GM03348 (cell line): ENCODE measurements around the gene BIRC3.

Experiments
- DNase-seq: peaks from one replicate; pipeline ENCODE4 v3.0.0; 2012; ENCODE audit warnings: low spot score

The BIRC3 gene

DNA sequence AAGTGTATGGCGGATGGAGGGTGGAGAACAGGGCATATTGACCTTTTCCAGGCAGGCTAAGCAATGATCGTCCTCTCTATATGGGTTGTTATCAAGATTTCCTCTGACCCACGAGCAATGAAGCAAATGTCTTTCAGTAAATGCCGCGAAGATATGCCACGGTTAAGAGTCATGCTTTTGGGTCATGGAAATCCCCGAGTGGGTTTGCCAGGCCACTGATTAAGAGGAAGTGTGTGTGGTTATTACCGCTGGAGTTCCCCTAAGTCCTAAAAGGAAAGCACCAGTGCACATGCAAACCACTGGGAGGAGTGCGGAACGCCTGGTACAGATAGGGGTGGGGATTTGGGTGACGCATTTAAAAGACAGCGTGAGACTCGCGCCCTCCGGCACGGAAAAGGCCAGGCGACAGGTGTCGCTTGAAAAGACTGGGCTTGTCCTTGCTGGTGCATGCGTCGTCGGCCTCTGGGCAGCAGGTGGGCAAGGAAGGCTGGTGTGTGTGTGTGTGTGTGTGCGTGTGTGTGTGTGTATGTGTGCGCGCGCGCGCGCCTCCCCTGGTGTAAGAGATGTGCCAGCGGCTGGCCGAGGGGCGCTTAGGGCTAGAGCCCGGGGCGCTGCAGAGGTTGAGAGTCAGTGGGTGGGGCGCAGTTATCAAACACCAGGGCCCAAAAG is at the start of gene BIRC3:
Gene BIRC3, plus strand, starts transcription at position 386 of the 669 bp plus-strand sequence. CDS start 7,026 bp downstream, outside the sequence.
- peak; percentile 86 for DNase-seq

- peak; percentile 78 for DNase-seq
Observed at GRCh38 chr11:102267609-102268008, 49.7 kb upstream of the BIRC3 start.

DNA sequence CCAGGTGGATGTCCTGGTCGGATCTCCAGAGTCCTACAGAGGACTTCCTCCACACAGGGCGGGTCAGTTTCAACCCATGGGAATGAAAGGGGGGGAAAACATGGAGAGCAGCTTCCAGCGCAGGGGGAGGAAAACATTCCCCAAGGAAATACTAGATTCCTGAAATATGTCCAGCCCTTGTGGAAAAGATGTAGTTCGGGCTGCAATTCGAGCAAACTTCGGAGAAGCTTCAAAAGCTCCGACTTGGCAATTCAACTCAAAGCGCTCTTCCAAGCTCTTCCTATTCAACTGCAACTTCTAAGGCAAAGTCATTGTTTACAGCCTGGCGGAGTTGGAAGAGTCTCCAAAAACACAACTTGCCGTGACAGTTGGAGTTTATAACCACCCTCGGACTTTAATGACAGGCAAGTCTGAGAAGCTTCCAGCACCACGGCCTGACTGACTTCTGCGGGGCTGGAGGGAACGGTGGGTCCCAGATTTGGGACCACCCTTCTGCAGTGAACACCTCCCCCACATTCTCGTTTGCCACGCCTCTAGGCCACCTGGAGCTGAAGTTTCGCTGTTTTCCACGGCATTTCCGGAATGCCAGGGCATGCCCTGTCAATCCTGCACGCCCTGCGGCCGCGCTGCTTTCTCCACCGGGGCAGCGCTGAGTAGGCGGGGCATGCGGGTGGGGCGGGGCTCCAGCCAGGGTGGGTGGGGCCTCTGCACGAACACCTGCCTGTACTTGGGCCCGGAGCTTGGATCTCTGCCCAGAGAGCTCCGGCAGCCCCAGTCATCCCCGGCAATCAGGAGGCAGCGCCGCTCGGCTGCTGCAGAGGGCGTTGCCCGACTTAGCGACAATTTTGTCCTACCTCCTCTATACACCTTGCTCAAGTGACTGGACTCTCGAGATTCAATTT is 49.0 kb upstream of the BIRC3 start:
- peak; percentile 90 for DNase-seq

DNA sequence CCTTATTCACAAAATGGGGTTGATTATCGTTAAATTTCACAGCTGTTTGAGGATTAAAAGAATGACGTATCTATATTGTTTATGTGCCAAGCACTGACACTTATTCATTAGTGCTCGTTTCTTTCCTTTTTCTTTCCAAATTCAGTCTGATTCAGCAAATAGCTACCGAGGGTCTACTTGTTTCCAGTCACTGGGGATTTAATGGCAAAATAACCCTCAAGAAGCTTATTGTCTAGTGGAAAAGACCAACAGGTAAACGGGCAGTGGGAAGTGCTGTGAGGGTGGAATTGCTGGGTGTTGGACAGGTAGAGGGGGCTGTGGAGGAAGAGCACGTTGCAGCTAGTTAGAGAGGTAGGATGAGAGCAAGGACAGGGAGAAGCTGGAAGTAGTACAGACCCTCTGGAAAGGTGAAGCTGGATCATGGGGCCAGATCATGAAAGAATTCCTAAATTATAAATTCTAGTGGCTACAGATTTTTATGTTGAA is 48.3 kb upstream of the BIRC3 start:
- DNase-seq = no peak

DNA sequence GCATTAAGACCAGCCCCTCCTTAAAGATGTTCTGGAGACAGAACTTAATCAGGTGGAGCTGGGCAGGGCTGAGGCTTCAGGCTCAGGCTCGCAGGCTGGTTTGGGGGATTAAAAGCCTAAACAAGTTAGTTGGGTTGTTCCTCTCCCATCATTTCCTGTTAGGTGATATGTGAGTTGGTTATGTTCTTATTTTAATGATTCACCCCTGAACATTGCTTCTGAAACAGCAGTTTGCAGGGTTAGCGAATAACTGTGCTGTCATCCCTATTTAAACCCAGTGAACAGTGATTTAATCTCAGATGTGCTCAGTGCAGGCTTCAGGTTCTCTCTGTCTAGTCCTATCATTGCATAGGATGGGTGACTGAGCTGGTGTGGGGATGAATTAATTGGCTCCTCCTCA is 47.4 kb upstream of the BIRC3 start:
- peak; percentile 24 for DNase-seq

- no peak for DNase-seq
Observed at GRCh38 chr11:102272047-102272824, 45.0 kb upstream of the BIRC3 start.

DNA sequence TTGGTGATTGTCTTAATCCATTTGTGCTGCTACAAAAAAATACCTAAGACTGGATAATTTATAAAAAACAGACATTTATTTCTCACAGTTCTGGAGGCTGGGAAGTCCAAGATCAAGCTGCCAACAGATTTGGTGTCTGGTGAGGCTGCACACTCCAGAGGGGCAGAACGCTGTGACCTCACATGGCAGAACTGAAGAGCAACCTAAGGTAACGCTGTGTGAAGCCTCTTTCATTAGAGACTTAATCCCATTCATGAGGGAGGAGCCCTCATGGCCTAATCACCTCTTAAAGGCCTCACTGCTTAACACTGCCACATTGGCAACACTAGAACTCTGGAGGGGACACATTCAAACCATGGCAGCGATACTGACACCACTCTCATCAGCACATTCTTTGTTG is 42.7 kb upstream of the BIRC3 start:
- DNase-seq = no peak

DNA sequence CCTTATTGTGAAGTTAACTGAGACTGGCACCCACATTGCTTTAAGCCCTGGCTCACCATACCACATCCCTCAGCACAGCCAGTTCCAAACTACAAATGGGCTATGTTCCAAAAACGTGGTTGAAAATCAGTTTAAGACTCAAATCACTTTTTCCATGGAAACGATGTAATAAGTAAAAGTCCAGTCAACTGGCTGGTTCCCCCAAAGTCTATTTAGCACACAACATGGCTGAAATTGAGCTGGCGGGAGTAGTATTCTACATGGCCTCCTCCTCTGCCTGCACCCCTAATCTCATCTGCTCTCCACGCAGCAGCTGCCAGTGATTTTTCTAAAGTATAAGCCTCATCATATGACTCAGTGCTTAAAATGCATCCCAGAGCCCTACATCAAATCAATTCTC is 40.9 kb upstream of the BIRC3 start:
- no peak for DNase-seq

GRCh38 chr11:102276783-102277182 is 40.5 kb upstream of the BIRC3 start:
- DNase-seq = peak; percentile 39

DNA sequence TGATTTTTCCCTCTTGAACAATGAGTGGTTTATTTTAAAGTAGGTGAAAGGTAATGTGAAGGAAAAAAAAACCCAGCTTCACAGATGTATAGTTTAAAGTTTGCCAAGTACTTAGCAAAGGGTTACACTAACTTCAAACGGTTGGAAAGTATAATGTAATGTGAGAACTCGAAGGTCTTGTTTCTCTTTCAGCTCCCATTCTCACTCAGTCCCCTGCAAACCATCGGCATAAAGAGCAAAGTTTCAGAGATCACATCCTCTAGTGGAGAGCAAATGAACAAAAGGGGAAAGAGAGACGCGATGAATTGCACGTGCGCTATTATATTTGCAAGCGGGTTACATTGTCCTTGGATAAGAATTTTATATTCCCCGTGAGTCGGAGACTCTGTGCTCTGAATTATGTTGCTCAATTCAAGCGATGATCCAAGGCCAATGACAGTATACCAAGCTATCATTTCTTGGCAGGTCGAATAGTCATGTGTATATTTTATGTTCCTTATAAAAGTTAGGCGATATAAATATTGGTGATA is 37.6 kb upstream of the BIRC3 start:
- DNase-seq = peak; percentile 57

DNA sequence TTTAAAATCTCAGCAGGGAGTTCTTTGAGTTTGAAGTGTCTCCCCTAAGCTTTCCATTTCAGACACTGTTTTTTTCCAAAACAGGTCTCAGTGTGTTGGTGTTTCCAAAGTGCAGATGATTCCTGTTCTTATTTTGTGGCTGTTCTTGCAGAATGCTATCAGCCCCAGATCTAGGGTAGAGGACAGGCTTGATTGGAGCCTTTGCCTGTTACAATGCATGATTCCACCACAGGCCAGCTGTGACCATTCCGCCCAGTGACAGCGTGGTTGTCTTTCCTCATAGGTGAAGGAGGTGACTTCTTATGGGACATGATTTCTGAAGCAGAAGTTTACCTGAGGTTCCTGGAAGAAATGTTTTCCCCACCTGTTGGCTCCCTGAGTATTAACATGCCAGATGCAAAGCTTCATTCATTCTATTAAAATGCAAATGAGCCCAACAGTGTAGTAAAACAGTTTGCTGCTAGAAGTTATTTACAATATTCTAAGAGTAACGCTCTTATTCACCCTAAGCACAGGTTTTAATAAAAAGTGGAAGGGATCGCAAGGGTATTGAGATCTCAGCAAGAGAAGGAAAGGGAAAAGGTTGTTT is 36.9 kb upstream of the BIRC3 start:
- DNase-seq = no peak

- DNase-seq = peak; percentile 13
Observed at GRCh38 chr11:102283116-102283485, 34.2 kb upstream of the BIRC3 start.

DNA sequence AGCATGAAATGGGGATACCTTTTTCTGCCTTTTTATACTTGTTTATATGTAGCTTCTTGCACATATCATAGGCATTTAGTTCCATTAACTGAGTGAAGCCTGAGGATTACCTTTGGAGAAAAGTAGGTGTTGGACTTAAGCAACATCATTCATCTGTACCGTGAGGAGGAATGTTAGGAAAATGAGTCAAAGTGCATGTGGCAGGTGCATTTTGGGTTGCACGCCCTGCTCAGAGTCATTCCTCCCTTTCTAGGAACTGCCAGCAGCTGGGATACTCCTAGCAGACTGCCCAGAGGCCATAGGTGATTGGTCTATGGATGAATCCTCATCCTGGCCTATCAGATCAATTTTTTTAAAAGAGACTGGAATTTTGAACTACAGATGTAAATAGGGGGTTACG is 33.3 kb upstream of the BIRC3 start:
- no peak for DNase-seq

GRCh38 chr11:102286292-102286691 is 31.0 kb upstream of the BIRC3 start:
- no peak for DNase-seq

GRCh38 chr11:102287964-102288724 is 29.1 kb upstream of the BIRC3 start:
- peak; percentile 87 for DNase-seq

- no peak for DNase-seq
Observed at GRCh38 chr11:102288725-102289083, 28.6 kb upstream of the BIRC3 start.

DNA sequence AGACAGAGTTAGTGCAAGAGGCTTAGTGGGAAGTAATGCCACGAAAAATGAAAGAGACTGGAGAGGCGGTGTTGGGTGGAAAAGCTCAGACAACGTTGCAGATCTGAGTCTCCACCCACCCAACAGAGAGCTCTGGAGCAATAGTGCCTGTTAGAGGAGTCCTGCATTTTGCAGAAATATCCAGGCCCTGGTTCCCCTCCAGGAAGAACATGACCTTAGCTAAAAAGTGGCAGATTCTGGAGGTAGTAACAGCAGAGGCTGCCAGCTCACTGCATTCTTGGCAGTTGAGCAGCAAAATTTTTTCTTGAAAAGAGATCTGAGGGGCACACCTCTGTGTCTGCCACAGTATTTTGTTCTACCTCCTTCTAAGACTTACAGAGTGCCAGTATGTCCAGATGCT is 27.7 kb upstream of the BIRC3 start:
- peak; percentile 44 for DNase-seq

DNA sequence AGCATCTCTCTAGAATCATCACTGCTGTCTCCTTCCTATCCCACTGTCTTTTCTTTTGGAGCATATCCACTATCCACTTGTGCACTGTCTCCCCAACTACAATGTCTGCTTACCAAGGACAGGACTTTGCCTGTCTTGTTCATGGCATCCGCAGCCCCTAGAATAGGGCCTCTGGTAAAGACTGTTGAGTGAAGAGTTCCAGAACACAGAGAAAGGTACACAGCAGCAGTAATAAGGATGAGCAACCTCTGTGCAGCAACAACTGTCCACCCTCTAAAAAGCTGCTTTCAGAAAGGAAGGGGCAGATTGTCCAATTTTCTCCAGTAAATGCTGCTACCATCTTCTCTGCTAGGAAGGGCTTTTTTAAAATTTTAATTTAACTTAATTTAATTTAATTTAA is 25.5 kb upstream of the BIRC3 start:
- DNase-seq = no peak

DNA sequence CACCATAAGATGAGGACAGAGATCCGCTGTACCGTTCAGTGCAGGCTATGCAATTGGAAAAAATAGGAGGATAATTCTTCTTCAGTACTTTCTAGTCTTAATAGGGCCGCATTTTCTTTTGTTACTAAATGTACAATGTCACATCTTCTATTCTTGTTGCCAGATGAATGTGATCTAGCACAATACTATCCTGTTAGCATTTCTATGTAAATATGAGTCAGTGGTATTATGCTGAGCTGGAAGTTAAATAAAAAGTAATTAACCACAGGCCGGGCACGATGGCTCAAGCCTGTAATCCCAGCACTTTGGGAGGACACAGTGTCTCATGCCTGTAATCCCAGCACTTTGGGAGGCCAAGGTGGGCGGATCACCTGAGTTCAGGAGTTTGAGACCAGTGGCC is 24.4 kb upstream of the BIRC3 start:
- no peak for DNase-seq

GRCh38 chr11:102293873-102294601 is 23.2 kb upstream of the BIRC3 start:
- peak; percentile 70 for DNase-seq
